Measurements from ENCODE around the gene RELA. TPM values are rescaled to one million over a fixed set of nuclear protein-coding genes. Genes with fewer than 3 reads are reported as not detected.
"Not testable (repeated sequence)": the region's sequence is repeated elsewhere in the genome, so short reads cannot be mapped to it uniquely, and the experiment has no call there.

RELA gene
- total RNA-seq, 4 donors from 2014 or later, result 47.3 to 78.8 (median 63.9) TPM

GRCh38 chr11:65661599-65662246 is 993 bp downstream of the RELA start:
- Histone ChIP-seq H3K27me3 (no peaks in the 10 kb centered on the region), H3K36me3 (peaks cover 0 to 50% of the 10 kb centered on the region in 2 donors), H3K4me1 (peaks cover 9 to 48% (median 18%) of the 10 kb centered on the region in 3 donors), H3K4me3 (peak overlapping the region; percentile 80 to 87), H3K27ac (peak overlapping the region; percentile 86 to 100 (median 98)), H3K9me3 (no peaks in the 10 kb centered on the region)
- WGBS, 2 donors (ENCODE audit: low coverage in 1 of 2), result no CpG with 5 or more reads among the region's 25 CpGs
- no peak for TF ChIP-seq EP300 (IDR thresholded peaks at IDR 0.05)
- no peak for TF ChIP-seq CTCF (IDR thresholded peaks at IDR 0.05)
- no peak for TF ChIP-seq POLR2AphosphoS5 (IDR thresholded peaks at IDR 0.05)
- no peak for ATAC-seq

- Histone ChIP-seq H3K36me3 (peaks cover 0 to 58% of the 10 kb centered on the region in 2 donors), H3K4me1 (peaks cover 9 to 48% (median 18%) of the 10 kb centered on the region in 3 donors), H3K27ac (peak overlapping the region in 3 of 4 donors; percentile 97 to 100 (median 100)), H3K4me3 (peak overlapping the region in 1 of 2 donors; percentile 87)
- H3K9me3 ChIP-seq, H3K27me3 ChIP-seq, ATAC-seq: not testable (repeated sequence)
- 83 to 87% methylated on average over 3 to 7 of the region's 9 CpGs for WGBS, 2 donors (ENCODE audit: low coverage in 1 of 2)
Observed at GRCh38 chr11:65660908-65661307, 1.8 kb downstream of the RELA start.

DNA sequence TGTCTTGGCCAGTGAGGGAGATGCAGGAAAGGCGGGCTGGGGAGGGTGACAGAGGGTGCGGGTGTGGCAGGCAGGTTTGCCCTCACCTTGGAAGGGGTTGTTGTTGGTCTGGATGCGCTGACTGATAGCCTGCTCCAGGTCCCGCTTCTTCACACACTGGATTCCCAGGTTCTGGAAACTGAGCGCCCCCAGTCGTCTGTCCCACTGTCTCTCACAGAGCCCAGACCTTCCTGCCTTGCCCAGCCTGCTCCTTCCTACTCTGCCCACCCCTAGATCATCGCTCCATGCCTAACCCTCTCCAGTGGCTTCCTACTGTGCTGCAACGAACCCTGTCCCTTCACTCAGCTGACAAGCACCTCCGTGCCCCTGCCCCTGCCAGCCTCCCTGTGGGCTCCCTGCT is 2.7 kb downstream of the RELA start:
- Histone ChIP-seq H3K9me3 (no peaks in the 10 kb centered on the region), H3K27me3 (no peaks in the 10 kb centered on the region), H3K4me3 (no peak overlapping the region), H3K27ac (peak overlapping the region in 3 of 4 donors; percentile 20 to 100 (median 33)), H3K36me3 (peaks cover 0 to 67% of the 10 kb centered on the region in 2 donors), H3K4me1 (peaks cover 9 to 48% (median 18%) of the 10 kb centered on the region in 3 donors)
- 60 to 86% methylated on average over 1 to 6 of the region's 9 CpGs for WGBS, 2 donors (ENCODE audit: low coverage in 1 of 2)
- ATAC-seq, result no peak
- no peak for TF ChIP-seq POLR2A (IDR thresholded peaks at IDR 0.05)
- TF ChIP-seq CTCF (IDR thresholded peaks at IDR 0.05), result no peak
- TF ChIP-seq POLR2AphosphoS5 (IDR thresholded peaks at IDR 0.05), result no peak
- no peak for TF ChIP-seq EP300 (IDR thresholded peaks at IDR 0.05)

GRCh38 chr11:65658174-65659021 is 4.3 kb downstream of the RELA start:
- TF ChIP-seq POLR2A (IDR thresholded peaks at IDR 0.05) (no peak), POLR2AphosphoS5 (IDR thresholded peaks at IDR 0.05) (no peak), EP300 (IDR thresholded peaks at IDR 0.05) (no peak), CTCF (IDR thresholded peaks at IDR 0.05) (no peak)
- H3K9me3 ChIP-seq, result no peaks in the 10 kb centered on the region
- H3K27ac ChIP-seq, result no peak overlapping the region
- H3K4me3 ChIP-seq, result no peak overlapping the region
- WGBS, 2 donors (ENCODE audit: low coverage in 1 of 2), result 80 to 87% methylated on average over 3 to 8 of the region's 21 CpGs
- peaks cover 9 to 51% (median 23%) of the 10 kb centered on the region in 3 donors for H3K4me1 ChIP-seq
- ATAC-seq, result no peak
- no peaks in the 10 kb centered on the region for H3K27me3 ChIP-seq
- H3K36me3 ChIP-seq, result peaks cover 0 to 82% of the 10 kb centered on the region in 2 donors

GRCh38 chr11:65657426-65657825 is 5.3 kb downstream of the RELA start:
- no peaks in the 10 kb centered on the region for H3K27me3 ChIP-seq
- TF ChIP-seq EP300 (IDR thresholded peaks at IDR 0.05) (no peak), POLR2AphosphoS5 (IDR thresholded peaks at IDR 0.05) (no peak), CTCF (IDR thresholded peaks at IDR 0.05) (no peak), POLR2A (IDR thresholded peaks at IDR 0.05) (no peak)
- no peak for ATAC-seq
- 68 to 83% methylated on average over 4 to 7 of the region's 7 CpGs for WGBS, 2 donors (ENCODE audit: low coverage in 1 of 2)
- H3K4me1 ChIP-seq, result peaks cover 9 to 59% (median 27%) of the 10 kb centered on the region in 3 donors
- peaks cover 0 to 82% of the 10 kb centered on the region in 2 donors for H3K36me3 ChIP-seq
- no peaks in the 10 kb centered on the region for H3K9me3 ChIP-seq
- no peak overlapping the region for H3K27ac ChIP-seq
- no peak overlapping the region for H3K4me3 ChIP-seq

All from gastroesophageal sphincter (tissue), 4 donors.